Endometrial microvascular endothelial cells (primary cell): ENCODE results near the gene HAAO. TPM values are rescaled to one million over a fixed set of nuclear protein-coding genes. Genes with fewer than 3 reads are reported as not detected.

Experiments used
- in situ Hi-C: cut with HindIII; loops from 2 replicates; pipeline ENCODE4 v1.10.0; 2017; ENCODE audit warnings: low sequenced_read_pairs, low pct_unique_long_range_greater_than_20kb; ENCODE audit errors: inconsistent ontology term
- total RNA-seq: library from RNA; depleted of rRNA; stranded (reverse); fragments of >200 nt; gene quantifications from one replicate; pipeline ENCODE4 v1.2.3, GENCODE V29; 2015; ENCODE audit errors: inconsistent ontology term

HAAO gene
- total RNA-seq, 1 donor from 2014 or later = not detected

DNA sequence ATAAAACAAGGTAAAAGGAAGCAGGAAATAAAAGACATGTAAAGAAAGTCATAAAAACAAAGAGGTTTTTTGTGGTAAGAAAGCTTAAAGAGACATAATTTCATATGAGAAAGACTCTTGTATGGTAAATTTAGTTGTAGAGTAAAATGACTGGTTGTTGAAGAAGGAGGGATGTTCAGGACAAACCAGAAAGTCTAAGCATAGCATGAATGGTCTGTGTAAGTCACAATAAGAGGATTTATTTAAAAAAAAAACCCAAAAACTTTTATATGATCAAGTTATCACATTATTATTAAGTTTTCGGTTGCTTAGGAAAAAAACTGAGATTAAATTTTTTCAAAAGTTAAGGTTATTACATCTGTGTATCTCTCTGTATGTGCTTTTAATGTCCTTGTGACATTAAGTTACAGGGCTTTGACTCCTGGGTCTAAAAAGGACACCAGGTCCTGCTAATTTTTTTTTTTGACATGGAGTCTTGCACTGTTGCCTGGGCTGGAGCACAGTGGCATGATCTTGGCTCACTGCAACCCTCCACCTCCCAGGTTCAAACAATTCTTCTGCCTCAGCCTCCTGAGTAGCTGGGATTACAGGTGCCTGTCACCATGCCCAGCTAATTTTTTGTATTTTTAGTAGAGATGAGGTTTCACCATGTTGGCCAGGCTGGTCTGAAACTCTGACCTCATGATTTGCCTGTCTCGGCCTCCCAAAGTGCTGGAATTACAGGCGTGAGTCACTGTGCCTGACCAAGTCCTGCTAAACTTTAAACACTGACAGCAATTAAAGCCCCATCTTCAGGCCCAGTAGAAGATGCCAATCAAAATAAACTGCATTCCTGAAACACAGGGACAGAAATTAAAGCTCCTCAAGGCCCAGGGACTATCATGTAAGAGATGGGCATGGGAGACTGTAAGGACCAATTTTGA lies 14.2 kb downstream of the HAAO start:
- in situ Hi-C loops = no loop called here

DNA sequence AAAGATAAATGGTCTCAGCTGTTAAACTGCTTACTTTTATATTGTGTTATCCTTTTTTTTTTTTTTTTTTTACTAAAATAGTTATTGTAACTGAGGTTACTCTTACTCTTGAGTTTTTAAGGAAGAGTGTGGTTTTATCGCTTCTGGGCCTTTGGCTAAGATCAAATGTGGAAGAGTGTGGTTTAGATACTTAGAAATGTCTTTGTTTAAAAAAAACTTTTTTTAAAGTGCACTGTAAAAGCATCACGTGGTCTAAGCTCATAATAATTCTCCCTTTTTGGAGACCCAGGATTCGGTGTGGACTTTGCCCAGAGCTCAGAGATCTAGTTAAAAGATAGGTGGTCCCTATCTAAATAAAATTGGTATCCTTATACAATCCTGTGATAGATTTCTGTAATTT lies 16.6 kb downstream of the HAAO start:
- in situ Hi-C loops = no loop called here

DNA sequence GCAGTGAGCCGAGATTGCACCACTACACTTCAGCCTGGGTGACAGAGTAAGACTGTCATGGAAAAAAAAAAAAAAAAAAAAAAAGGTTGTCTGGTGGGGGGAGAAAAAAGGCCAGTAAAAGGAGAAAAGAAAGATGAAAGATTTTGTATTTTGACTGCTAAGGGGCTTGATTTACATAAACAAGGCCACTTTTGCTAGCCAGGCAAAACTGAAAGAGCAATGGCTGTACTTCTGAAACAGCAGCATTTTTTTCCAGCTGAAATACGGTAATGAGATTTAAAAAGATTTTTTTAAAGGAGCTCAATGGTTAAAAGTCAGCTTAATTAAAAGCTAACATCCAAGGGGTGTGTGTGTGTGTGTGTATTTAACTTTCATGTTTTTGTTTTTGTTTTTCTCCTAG lies 17.2 kb downstream of the HAAO start:
- in situ Hi-C loops = no loop called here

DNA sequence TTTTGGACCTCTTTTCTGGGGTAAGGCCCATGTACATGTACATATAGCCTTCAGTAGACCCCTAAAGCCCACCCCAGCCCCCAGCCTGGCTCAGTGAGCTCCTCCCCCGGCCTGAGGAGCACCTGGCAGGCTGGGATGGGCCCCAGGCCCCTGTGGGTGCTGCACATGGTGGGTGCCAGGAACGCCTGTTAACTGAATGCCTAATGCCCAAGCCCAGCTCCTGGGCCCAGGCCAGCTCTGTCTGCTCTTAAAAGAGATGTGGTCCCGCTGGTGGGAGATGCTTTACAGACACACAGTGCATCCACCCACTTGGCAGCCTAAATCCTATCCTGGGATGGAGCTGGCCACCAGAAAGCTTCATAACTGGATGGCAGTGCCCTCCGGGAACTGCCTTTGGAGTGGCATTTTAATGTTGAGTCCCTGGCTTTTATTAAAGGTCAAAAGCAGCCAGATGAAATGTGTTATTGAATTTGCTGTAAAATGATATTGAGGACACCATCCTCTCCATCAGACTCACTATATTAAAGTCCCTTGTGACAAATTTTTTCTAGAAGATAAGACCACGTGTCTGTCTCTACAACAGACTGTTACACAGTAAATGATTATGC lies 20.7 kb downstream of the HAAO start:
- in situ Hi-C loops = no loop called here

DNA sequence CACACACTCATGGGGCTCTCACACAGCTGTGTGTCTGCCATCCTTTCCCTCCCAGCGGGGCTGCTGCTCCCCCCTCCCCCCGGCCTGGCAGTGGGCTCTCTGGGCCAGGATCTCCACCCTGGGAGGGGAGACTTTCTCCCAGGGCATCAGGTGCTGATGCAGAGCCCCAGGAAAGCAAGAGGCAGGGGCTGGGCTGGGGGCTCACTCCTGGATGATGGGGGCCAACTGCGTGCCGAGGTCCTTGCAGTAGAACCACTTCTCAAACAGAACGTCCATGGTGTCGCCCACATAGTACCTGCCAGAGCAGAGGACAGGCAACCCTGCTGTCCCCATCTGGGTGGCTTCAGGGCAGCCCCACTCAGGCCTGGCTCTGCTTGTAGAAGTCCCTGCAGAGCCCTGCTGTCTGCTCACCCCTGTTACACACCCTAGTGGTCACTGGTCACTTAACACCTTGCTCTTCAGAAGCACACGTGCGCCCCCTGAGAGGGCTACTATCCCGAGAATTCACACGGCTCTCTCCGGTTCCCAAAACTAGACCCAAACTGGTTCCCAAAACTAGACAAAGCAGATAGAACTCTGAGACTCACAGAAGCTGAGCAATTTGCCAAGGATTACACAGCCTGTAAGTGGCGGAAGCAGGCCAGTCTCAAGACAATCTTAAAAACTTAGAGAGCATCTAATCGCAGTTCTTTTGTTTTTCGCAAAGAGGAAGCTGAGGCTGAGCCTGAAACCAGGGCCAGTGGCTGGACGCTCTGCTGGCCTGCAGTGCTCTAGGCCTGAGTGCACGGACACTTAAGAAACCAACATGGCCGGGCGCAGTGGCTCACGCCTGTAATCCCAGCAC lies 21.9 kb downstream of the HAAO start:
- in situ Hi-C loops = no loop called here

DNA sequence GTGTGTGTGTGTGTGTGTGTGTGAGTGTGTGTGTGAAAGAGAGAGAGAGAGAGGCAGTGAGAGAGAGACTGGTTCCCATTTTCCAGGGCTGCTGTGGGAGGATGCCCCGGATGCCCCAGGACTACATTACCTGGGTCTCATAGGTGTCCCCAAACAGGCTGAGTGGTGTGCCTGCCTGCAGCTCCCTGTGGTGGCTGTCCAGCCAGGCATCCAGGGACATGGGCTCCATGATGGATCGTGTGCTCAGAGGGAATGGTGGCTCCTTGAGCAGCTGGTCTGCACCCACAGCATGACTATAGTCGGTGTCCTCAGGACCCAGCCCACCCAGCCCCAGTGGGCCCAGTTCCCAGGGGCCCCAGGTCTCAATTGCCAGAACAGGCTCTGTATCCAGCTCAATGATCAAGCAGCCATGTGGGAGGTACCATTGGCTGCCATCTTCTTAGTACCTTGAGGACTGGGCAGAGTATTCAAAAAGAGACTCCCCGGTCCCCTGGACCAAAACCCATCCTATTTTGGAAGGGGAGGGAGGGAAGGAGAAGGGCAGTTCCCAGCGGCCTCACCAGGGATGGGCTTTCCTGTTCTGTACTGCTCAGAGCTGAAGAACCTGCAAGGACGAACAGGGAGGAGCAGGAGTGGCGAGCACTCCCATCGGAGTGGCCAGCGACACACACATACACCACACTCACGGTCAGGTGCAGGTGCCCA lies 22.6 kb downstream of the HAAO start:
- in situ Hi-C loops = no loop called here

DNA sequence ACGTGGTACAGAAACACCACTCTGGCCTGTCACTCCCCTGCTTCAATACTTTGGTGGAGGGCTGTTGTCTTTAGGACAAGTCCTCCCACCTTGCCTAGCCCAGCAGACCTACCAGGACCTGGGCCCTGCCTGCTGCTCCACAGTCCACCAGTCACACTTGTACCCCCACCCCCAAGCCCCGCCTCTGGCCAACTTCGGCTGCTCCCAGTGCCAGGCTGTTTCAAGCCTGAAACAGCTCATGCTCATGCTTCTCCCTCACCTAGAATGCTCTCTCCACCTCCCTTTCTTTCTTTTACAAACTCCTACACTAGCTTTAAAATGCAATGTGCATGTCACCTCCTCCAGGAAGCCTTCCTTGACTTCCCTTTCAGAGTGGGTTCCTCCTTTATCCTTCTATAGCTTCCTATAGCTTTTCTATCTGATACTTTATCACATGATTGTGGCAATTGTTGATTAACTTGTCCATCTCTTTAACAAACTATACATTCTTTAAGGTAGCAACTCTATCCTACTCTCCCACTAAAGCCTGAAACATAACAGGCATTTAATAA lies 23.6 kb downstream of the HAAO start:
- in situ Hi-C loops = no loop called here

DNA sequence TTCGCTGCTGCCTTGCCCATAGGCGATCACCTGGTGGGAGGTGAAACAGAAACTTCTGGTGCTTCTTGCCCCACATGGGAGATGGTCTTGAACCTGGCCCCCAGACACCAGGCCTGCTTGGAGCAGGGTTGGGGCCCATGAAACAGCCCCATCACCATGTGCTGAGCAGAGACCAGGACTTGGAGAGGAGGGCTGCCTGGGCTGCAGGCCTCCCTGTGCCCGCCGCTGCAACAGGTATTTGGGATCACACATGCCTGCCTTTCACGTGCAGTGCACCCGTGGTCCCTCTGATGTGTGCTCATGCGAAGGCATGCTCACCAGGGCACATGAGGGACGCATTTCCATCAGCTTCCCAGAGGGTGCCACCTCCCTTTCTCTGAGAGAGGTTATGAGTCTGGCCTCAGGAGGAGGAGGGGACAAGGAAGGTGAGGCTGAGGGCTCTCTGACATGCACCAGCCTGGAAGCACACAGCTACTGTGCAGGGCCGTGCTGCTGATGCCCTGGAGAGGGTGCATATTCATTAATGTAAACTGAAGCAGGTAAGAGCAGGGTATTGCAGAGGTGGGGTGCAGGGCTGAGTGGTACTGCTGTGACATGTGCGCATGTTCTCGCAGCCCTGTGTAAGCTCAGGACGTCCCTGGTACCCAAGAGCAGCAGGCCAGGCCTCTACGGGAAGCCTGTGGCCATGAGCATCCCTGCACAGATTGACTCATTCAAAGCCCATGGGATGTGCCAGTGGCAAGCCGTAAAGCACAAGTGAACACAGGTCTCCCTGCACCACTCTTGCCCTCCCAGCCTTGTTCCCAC lies 24.3 kb downstream of the HAAO start:
- in situ Hi-C loops = no loop called here

DNA sequence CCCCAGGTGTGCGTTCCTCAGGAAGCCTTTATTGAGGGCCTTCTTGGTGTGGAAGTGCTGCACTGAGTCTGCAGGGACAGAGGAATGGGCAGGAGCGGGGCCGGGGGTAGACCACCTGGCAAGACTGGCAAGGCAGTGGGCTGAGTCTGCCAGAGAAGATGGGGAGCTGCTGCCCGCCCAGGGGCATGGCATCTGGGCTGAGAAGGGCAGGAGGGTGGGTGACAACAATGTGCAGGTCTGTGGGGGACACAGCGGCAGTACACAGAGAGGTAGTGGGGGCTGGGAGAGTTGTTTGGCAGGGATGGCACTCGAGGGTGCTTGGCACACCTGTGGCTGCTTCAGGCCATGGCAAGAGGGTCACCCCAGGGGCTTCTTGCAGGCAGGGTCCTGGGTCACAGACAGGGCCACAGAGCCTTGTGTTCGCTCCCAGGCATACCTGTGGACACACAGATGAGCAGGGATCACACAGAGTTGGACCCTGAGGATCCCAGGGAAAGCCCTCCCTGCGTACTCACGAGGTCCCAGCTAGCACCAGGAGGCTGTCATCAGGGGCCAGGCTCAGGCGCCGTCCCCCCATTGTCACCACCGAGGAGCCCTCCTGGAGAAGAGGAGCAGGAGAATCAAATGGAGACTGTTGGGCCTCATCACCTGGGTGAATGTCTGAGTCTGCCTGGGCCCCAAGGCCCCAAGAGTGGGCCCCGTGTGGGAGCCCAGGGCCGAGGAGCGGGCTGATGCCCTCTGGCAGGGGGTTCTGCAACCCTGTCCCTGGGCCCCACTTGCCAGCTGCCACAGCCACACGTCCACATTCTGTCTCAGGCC lies 25.1 kb downstream of the HAAO start:
- in situ Hi-C loops = no loop called here

DNA sequence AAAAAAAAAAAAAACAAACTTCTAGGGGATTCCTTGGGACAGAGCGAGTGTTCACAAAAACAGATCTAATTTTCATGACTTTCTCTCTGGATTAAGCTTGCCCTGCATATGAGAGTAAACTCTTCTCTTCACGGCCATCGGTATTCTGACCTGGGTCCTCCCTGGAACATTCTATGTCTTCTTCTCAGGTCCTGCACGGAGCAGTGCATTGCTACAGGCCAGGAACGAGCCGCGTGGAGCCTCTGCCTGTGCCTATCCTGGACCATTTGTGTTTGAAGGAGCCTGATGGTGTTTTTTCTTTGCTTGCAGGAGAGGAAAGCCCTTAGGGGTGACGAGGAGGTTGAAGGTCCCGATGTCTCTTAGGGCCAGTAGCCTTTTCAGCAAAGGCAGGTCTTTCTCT lies 26.7 kb downstream of the HAAO start:
- in situ Hi-C loops = no loop called here

DNA sequence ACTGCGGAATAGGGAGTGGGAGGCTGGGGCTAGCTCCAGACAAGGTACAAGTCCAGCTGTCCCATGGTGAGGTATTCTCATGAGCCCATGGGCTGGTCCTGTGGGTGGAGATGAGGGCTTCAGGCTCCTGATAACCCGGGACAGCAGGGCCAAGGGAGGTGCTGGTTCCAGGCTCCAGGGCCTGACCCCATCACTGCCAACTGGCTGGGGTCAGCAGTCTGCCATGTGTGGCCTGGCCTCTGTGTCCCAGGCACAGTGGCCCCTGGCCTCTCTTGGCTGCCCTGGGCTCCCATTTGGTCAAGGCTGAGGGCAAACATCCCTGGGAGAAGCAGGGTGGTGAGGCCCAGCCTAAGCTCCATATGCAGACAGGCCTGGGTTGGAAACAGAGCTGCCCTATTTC lies 27.5 kb downstream of the HAAO start:
- in situ Hi-C loops = no loop called here

DNA sequence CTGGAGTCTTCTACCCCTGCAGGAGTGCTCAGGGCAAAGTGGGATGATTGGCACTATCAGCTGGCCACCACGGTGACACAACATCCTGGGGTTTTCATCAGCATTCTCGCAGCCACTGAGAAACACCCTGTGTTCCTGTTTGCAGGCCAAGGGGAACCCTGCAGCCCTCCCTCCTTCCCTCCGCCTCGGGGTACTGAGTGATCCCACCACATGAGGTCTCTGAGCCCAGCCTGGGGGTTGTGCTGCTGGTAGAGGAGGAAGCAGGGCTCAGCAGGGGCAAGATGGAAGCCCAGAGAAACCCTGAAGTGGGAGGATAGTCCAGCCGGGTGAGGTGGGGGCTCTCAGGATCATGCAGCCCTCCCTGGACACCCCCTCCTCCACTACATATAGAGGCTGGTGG lies 28.3 kb downstream of the HAAO start, which contains the start of gene OXER1:
TSS of gene OXER1 (minus strand) at position 40 of the 400 bp plus-strand sequence. CDS start 73 bp downstream, outside the sequence.
- in situ Hi-C loops = no loop called here

DNA sequence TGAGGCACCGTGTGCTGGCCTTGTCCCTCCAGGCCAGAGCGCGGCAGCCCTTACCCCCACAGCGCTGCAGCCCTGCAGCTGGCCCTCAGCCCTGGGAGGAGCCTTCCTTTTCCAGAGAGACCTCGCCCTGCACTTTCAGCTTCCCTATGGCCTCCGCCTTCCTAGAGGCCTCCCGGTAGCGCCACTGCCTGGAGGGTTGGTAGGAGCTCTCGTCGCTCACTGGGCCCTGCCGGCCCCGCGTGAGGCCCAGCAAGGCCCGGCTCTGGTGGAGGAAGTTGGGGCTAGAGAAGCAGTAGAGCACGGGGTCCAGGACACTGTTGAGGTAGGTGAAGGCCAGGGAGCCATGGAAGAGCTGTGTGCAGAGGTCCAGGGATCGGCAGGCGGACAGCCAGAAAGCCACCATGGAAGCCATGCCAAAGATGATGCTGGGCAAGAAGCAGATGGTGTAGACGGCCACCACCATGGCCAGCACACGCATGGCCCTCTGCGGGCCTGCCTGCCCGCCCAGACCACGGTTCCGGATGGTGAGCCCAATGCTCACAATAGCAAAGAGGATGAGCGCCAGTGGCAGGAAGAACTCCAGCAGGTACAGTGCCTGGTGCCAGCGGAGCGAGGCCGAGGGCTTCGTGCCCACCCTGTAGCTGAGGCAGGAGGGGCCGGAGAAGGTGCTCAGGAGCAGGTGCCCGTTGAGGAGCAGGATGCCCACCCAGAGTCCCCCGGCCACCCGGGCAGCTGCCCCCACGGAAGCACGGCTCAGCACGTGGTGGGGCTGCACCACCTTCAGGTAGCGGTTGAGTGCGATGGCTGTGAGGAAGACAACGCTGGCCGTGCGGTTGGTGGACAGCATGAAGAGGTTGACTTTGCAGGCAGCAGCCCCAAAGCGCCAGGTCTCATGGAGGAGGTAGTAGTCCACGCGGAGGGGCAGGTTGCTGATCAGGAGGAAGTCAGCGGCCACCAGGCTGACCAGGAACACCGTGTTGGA lies 29.3 kb downstream of the HAAO start:
- in situ Hi-C loops = no loop called here

DNA sequence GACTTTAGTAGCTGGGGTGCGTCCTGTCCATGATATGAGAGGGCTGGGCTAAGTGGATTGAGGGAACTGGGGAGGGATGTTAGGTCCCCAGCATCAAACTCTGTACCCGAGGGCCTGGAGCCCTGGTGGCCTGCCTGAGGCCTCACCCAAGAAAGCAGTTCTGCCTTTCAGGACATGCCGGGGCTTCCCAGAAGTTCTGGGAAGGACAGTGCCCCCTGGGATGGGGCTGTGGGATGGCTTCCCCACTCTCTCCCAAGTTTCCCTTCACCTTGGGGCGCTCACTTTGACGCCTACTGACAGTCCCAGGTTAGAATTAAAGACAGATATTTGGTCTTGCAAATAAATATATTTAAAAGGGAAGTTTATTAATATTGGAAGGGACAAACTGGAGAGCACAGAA lies 30.2 kb downstream of the HAAO start:
- in situ Hi-C loops = no loop called here

DNA sequence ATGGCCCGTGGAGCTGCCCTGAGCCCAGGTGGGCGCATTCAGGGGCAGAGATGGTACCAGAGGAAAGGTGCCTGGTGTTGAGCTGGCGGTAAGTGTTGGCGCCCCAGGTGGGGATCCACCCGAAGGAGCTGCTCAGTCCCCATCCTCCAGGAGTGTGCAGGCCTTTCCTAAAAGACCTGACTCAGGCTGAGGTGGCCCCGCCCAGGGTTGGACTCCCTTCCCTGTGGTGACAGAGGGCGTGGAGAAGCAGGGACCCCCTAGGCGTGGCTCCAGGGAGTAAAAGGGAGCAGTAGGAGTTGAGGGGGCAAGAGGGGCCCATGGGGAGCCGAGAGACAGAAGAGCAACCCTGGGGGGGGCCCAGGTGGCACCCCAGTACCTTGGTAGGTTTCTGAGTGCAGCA lies 30.8 kb downstream of the HAAO start:
- in situ Hi-C loops = no loop called here

DNA sequence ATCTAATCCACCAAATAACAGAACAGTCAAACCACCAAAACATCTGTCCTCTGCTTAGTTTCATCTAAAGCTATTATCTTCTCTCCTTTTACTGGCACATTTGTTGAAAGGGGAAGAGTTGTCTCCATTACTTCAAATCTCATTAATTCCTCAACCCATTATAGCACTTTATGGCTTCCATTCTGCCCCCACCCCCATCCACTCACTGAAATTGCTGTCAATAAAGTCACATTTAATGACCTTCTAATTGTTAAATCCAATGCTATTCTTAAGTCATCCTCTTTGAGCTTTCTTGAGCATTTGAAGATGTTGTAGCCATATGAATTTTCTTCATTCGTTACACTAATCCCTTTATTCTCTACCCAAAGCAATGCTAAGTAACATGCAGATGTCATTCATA lies 33.6 kb downstream of the HAAO start:
- in situ Hi-C loops = no loop called here
